GM19372 (cell line): ENCODE data around the gene PLXND1.

Source experiments
- ATAC-seq: cut with Tn5 transposase; IDR thresholded peaks from one replicate; pipeline ENCODE4 v1.9.1; 2021; ENCODE audit warnings: mild to moderate bottlenecking, low read depth, moderate library complexity; ENCODE audit not compliant: unreplicated experiment

The PLXND1 gene

DNA sequence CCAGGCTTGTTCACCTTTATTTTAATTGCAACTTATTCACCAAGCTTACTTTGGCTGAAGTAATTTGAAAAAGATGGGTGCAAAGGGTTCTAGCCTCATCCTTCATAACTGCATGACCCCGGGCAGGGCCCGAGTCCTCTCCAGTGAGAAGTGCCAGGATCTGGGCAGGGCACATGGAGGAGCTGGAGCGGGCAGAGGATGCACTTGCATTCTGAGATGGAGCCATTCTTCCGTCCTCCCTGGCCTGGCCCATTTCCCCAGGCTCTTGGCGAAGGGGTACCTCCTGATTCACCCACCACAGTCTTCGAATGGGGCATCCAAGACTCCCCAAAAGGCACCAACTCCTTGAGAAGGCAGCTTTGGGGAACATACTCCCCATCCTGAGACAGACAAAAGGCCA is 22.5 kb upstream of the PLXND1 start:
- ATAC-seq: no peak

DNA sequence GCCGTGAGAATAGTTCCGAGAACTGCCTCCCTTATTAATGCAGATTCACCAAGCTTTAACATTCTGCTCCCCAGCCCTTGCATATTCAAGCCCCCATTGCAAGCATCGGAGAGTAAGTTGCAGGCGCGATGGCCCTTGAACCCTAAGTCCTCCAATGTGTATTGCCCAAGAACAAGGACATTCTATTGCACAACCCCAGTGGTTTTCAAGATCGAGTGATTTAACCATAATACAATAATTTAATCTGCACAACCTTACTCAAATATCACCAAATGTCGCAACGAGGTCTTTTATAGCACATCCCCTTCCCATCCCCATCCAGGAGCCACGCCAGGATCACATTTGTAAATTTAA is 21.7 kb upstream of the PLXND1 start:
- ATAC-seq: no peak

DNA sequence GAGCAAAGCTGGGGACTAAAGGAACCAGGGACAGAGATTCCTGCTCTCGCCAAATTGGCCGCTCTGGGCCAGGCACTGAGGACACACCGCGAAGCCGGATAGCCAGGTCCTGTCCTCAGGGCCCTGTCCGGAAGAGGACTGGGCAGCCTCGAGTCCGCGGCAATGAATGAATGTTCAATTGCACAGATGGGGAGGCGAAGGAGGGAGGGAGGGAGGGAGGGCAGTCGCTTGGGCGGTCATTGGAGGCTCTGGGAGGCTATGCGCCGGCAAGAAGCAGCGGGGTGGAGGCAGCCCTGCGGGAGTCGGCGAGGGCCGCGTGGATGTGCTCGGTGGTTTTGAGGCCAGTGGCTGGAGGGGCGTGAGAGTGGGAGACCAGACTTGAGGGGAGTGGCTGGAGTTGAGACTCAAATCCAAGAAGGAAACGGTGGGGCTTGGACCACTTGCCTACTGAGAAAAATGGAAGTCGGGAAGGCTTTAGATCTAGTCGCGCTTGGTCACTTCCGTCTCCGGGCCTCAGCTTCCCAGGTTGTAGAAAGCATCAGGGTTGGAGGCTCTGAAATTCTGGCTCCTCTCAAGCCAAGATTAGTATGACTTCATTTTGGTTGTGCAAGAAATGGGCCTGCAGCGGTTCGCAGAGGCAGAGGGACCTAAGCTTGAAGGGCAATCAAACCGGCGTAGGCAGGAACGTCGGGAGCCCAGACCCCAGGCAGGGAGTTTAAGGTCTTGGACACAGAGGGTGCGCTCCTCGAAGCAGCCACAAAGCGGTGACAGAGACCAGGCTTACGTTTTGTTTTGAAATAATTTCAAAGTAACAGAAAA is 21.1 kb upstream of the PLXND1 start:
- peak; percentile 50 for ATAC-seq

DNA sequence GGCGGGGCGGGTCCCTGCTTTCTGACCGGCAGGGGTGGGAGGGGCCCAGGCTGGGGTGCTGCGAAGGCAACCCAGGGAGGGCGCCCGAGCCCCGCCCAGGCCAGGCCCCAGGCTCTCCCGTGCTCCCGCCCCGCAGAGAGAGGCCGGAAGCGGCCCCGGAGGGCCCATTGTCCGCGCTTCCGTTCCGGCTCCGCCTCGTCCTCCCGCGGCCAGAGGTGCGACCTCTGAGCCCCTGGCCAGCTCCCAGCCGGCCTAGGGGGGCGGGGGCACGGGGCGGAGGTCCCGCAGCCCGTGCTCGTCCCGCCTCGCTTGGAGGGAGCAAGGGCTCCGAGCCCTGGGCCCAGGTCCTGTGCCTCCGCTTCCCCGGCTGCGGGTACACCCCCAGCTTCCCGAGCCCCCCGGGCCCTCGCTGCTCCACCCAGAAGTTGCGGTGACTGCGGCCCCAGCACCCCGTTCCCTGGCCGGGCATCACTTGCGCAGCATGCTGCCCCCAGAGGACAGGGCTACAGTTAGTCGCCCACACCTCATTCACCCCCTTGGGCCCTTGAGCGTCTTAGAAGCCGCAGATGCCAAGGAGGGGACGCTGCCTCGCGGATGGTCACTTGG is 20.4 kb upstream of the PLXND1 start:
- peak; percentile 93 for ATAC-seq

DNA sequence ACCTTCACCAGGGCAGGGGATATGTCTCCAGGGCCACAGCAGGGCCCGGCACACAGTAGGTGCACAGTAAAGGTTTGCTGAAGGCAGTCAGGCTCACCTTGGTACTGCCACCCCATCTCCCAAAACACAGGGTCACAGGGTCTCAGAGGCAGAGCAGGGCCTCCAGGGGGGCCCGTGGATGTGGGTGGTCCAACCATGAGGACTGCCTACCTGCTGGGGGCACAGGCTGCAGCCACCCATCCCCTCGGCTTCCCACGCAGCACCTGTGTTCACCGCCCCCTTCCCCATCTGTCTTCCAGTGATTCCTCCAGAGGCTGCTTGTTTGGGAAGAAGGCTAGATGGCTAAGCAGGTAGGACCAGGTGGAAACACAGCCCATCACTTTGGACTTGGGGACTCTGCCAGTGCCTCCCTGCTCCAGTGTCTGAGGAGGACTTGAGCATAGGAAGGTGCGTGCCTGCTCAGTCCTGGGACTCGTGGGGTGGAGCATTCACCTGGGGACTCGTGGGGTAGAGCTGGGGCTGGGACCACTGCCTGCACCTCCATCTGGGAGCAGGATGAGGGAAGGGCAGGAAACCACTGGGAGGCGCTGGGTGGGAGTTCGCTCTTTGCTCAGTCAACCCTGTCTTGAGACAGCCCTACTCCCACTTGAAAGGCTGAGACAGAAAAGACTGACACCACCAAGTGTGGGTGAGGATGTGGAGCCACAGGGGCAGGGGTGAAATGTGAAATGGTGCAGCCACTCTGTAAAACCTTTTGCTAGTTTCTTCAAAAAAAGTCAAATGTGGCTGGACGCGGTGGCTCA is 18.8 kb upstream of the PLXND1 start:
- no peak for ATAC-seq

DNA sequence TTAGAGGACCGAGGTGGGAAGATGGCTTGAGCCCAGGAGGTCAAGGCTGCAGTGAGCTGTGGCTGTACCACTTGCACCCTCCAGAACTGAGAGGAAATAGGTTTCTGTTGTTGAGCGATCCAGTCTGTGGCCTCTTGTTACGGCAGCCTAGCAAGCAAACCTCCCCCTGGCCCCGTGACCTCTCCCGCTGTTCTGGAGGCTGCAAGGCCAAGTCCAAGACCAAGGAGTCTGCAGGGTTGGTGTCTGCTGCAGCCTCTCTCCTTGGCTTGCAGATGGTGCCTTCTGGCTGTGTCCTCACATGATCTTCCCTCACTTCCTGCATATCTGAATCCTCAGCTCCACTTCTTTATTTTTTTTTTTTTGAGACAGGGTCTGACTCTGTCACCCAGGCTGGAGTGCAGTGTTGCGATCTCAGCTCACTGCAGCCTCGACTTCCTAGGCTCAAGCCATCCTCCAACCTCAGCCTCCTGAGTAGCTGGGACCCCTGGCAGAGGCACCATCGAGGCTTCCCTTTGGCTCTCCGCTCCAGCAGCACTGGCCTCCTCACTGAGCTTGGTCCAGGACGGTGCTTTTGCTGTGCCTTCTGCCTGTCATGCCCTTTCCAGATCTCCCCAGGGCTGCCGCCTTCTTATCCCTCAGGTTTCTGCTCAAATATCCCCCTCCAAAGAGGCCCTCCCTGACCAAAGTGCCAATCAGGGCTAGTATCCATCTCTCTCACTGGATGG is 18.0 kb upstream of the PLXND1 start:
- ATAC-seq: no peak

DNA sequence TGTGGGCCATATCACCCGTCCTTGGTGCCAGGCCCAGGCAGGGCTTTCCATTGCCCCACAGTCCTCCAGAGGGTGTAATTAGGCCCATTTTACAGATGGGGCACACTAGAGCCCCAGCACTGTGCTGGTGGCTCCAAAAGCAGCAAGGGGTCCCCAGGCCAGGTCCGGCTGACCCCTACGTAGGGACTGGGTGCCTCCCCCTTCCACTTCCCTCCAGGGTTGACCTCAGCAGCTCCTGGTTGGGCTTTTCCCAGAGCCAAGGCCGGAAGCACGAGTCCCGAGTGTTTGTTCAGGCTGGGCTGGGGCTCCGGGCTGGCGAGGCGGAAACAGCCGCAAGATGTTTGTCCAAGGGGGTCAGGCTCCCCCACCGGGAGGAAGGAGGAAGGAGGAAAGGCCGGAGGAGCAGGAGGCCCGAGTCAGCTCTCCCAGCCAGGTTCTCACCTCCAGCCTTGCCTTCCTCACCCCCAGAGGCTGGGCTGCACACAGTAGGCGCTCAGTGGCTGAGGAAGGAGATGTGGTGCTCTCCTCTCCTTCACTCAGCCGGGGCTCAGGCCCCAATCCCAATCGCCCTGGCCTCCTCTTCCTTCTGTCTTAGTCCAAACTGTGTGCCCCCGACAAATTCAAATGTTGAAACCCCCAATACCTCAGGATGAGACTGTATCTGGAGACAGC is 17.1 kb upstream of the PLXND1 start:
- no peak for ATAC-seq

DNA sequence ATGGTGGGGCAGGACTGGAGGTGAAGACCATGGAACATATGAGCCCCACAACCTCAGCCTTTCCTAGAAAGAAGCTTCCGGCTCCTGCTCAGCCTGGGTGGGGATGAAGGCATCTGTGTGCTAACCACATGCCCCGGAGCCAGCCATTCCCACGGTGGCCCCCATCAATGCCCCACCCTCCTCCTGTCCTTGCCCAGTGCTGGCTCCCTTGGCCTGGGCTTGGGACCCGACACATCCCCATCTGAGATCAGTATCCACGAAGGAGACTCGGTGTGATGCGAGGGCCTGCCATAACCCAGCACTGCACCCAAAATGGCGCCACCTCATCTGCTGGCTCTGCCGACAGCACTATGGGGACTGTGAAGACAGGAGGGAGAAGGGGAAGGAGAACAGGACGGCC is 16.5 kb upstream of the PLXND1 start:
- no peak for ATAC-seq

DNA sequence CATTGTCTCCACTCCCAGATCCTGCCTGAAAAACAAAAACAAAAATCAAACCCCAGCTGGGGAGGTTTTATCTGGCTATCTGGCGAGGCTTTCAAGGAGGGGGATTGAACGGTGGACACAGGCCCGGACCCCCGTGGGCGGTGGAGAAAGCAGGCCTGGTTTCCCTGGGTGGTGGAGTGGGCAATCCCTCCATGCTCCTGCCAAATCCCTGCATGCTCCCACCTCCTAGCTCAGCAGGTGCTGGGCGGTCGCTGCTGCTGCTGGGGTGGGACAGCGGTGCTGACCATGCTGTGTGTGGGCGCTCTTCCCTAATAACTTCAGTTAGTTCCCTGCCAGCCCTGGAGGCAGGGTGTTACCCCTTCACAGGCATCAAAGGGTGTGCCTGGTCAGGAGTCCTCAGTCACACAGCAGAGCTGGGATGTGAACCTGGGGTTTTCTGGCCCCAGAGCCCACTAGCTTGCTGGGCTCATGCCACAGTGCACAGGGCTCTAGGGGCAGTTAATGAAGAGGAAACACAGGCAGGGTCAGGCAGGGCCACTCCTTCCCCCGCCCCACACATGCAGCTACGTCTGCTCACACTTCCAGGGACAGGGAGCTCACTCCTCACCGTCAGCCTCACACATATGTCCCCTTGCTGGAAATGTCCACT is 15.9 kb upstream of the PLXND1 start:
- ATAC-seq: no peak

DNA sequence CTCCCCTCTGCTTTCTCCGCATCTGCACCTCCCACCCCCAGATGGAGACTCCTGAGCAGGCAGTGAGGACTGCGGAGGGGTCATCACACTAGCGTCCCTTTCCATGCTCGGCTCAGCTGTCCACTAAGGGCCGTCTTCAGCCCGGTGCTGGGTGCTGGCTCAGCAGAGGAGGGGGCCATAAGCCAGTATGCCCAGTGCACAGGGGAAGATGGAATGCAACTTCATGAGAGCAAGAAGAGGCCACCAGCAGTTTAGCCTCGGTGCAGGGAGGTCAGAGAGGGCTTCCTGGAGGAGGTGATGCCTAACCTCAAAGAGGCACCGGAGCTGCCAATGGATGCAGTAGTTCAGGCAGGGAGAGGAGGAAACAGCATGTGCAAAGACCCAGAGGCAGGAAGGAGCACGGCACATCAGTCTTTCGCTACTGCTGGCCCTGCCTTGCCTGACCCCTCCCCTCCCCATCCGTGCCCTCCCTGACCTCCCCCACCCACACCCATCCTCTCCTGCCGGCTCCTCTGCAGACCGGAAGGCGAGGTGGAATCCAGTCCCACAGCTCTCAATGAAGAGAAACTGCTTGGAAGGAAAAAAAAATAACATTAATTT is 15.2 kb upstream of the PLXND1 start:
- no peak for ATAC-seq

DNA sequence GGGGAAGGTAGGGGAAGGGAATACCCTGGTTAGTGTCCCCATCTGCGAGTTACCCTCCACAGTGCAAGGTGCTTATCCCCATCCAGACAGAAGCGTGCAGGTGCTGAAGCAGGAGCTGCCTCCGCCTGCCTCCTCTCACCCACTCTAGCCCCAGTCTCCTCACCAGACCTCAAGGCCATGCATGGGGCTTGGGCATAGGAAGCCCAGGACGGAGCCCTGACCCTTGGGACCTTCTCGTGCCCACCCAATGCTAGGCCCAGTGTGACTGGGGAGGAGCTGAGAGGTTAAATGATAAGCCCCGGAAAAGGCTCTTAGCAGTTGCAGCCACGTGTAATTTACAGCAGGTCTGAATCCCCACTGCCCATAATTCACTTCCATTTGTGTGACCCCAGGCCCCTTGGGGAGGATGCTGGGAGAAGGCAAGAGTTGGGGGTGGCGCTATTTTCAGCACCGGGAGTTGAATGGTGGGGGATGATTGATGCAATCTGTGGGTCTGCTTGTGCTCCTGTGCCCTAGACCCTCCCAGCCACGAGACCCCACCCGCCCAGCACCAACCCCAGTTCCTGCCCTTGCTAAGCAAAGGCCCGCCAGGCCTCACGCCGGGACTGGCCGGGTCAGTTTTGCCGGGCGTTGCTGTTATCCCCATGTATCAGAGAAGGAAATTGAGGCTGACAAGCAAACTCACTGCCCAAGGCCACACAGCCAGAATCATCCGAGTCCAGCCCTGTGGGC is 14.5 kb upstream of the PLXND1 start:
- ATAC-seq: no peak

DNA sequence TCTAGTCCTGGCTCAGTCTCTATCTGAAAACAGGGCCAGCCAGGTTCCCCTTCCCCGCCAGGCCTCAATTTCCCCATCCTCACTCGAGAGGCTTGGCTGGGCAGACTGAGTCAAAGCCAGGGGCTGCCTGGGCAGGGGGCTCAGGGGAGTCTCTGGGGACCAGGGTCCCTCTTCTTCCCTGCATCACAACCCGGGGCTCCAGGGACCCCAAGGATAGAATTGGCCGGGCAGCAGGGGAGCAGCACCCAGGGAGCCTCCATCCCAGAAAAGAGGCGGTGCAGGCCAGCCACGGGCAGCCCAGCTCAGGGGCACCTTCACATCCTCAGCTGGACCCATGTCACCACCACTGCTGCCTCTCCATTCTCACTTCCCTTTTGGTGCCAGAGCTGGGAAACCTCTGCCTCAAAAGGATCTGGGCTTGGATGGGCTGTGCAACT is 13.3 kb upstream of the PLXND1 start:
- ATAC-seq: no peak

DNA sequence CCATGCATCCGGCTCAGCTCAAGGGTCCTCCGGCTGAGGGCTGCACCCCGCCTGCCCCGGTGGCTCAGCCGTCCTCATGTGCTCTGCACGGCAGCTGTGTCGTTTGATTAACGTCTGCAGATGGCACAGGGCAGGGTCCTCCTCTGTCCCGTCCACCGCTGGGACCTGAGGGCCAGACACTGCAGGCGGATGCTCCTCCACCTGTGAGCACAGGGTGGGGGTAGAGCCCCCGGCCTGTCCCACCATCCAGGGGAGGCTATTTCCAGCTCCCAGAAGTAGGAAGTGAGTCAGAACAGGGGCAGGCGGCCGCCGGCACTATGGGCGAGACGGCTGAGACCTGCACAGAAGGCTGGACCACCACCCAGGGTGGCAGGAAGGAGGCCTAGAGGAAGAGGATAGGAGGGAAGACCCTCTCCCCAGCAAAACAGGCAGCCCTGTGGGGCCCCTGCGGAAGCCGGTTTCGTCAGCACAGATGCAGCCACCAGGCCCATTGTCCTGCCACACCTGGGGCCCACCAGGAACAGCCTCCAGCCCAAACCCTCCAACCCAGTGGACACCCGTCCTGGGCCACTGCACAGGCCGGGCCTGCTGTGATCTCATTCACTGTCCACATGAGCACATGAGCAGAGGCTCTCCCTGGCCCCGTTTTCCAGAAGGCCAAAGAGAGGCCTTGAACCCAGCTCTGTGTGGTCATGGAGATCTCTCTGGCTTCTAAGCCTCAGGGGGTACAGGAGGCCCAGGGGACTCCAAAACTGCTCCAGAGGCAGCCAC is 12.6 kb upstream of the PLXND1 start:
- no peak for ATAC-seq

DNA sequence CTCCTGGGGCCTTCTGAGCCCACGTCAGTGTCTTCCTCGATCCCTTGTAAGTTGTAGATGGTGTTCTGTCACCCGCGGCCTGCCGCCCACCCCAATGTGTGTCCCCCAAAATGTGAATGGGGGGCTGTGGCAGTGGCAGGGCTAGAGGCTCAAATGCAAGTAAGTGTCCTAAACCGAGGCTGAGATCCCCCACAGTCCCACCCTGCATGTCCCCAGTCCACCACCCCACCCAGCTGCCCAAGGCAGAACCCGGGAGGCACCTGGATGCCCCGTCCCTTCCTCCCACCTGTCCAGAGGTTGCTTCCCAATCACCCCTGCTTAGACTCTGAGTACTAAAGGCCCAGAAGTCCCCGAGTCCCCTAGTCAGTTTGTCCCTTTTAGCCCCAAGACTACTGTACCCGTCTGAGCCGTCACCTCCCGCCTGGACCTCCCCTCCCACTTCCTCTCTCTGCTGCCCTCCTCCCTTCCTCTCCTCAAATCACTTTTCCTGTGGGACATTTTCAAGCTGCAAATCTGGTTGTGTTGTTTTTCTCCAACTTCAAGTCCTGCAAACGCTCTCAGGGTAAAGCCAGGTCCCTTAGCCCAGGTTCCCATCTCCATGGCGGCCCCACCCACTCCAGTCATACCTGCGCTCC is 11.8 kb upstream of the PLXND1 start:
- no peak for ATAC-seq

DNA sequence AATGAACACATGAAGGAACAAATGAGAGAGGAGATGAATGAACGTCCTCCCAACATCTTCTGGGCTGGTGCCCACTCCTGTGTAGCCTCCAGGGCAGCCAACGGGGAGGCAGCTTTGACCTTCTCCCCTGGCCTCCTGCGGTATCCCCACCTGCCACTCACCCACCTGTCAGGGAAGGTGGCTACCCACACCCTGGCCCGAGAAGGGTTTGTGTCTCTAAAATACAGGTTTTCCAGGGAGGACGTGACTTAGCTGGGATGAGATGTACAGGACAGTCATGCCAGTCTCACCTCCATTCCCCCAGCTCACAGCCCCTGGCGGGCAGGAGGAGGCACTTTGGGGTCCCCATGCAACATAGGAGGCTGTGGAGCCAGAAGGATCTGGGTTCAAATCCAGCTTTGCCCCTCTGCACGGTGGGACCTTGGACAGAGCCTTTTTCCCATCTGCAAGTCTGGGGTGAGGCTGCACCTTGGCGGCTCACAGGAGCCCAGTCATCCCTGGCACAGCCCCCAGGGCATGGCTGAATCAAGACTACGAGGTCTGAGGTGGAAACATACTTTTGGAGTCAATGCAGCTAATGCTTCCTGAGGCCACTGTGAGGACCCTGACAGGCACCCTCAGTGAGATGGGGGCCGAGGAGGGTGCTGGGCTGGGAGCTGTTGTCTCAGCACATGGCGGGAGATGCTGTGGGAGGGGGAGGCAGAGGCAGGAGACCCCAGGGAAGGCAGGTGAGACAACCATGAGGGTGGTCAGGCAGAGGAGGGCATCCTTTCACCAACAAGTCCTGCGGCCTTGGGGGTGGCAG is 11.1 kb upstream of the PLXND1 start:
- ATAC-seq: no peak

DNA sequence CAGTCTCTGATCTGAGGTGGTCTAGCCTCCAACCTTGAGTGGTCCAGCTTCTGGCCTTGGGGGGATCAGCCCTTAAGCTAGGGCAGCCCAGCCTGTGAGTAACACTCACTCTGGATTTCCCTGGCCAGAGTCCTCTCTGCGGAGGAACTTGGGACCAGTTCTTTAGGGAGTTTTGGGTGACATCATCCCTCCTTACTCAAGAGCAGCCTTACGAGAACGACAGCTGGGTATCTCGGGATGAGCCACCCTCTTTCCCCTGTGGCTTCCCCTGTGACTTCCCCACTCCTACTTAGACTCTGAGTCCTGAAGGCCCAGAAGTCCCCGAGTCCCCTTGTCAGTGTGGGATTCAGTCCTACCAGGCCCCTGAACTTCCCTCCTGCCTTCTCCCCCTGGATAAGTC is 10.2 kb upstream of the PLXND1 start:
- ATAC-seq: no peak

DNA sequence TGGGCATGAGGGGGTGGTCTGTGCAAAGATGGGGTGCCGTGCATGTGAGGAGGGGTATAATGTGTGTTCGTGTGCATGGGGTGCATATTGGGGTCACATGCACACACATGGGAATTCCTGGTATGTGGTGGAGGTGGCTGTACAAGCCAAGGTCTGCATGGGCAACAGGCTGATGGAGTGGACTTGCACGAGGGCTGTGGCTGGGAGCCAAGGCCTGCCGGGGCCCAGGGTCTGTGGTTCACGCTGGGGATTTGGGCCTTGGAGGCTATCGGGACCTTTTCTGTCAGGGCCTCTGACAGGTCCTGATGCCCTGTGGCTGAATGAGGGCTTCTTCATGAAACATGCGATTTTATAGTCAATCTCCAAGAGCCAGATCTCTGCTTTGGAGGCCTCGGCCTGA is 9.8 kb upstream of the PLXND1 start:
- no peak for ATAC-seq
